PFSK-1 (cell line): Measurements from ENCODE around the gene SLC36A4.

ENCODE experiments used
- FOXP2 ChIP-seq: optimal IDR thresholded peaks from 2 replicates; pipeline ENCODE3; 2011; ENCODE audit warnings: borderline replicate concordance, control low read depth, inconsistent platforms; ENCODE audit not compliant: insufficient read depth; ENCODE audit errors: extremely low read length, extremely low read depth
- POLR2AphosphoS5 ChIP-seq: IDR thresholded peaks from 2 replicates; pipeline ENCODE4 v1.6.1; 2012; ENCODE audit warnings: low read depth, mild to moderate bottlenecking, control low read depth, low read length, moderate library complexity
- SIN3A ChIP-seq: IDR thresholded peaks from 2 replicates; pipeline ENCODE4 v1.6.1; 2012; ENCODE audit warnings: mild to moderate bottlenecking, low read length, moderate library complexity, borderline replicate concordance; ENCODE audit not compliant: insufficient read depth
- TAF1 ChIP-seq: IDR thresholded peaks from 2 replicates; pipeline ENCODE4 v1.6.1; 2012; ENCODE audit warnings: low read length, control low read depth, borderline replicate concordance; ENCODE audit not compliant: insufficient read depth
- TF ChIP-seq, protein P1 (sequence below), 2 experiments: IDR thresholded peaks; 2 replicates each; pipeline versions ENCODE4 v1.6.1 to v1.8.0; 2011 to 2012; ENCODE audit warnings: low read depth in 2 of 2, low read length in 2 of 2, control low read depth in 1 of 2, inconsistent platforms in 1 of 2, mild to moderate bottlenecking in 1 of 2, moderate library complexity in 1 of 2; ENCODE audit not compliant: insufficient read depth in 1 of 2

DNA sequence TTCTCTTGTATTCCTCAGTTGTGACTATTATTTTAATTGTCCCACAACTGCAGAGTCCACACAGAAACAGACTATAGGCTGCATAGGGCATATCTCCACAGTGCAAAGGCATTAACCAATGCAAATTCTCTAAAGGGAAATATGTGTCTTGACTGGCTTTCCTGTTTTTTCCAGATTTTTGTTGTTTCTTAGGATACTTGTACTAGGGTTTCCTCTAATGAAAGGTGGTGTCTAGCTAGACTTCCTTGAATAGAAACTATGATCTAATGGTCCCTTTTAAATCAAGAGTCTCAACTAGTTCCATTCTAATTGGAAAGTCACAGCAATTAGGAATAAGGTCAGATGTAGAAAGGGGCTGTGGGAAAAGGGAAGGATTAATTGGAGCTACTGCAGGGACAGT lies 37.6 kb downstream of the SLC36A4 start:
- TF ChIP-seq SIN3A (no peak), POLR2AphosphoS5 (no peak), TAF1 (no peak), FOXP2 (no peak)
- TF ChIP-seq, protein P1, sequence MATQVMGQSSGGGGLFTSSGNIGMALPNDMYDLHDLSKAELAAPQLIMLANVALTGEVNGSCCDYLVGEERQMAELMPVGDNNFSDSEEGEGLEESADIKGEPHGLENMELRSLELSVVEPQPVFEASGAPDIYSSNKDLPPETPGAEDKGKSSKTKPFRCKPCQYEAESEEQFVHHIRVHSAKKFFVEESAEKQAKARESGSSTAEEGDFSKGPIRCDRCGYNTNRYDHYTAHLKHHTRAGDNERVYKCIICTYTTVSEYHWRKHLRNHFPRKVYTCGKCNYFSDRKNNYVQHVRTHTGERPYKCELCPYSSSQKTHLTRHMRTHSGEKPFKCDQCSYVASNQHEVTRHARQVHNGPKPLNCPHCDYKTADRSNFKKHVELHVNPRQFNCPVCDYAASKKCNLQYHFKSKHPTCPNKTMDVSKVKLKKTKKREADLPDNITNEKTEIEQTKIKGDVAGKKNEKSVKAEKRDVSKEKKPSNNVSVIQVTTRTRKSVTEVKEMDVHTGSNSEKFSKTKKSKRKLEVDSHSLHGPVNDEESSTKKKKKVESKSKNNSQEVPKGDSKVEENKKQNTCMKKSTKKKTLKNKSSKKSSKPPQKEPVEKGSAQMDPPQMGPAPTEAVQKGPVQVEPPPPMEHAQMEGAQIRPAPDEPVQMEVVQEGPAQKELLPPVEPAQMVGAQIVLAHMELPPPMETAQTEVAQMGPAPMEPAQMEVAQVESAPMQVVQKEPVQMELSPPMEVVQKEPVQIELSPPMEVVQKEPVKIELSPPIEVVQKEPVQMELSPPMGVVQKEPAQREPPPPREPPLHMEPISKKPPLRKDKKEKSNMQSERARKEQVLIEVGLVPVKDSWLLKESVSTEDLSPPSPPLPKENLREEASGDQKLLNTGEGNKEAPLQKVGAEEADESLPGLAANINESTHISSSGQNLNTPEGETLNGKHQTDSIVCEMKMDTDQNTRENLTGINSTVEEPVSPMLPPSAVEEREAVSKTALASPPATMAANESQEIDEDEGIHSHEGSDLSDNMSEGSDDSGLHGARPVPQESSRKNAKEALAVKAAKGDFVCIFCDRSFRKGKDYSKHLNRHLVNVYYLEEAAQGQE (IDR thresholded peaks at IDR 0.05; ENCODE audit: insufficient read depth in 1 of 2, low read depth in 2 of 2, low read length in 2 of 2), result no peak
